ENCODE measurements around the gene ADRB2.
A peak's percentile ranks its signal among the peaks of the same experiment; 100 is the strongest.
"Not testable (repeated sequence)": the region's sequence is repeated elsewhere in the genome, so short reads cannot be mapped to it uniquely, and the experiment has no call there.

The ADRB2 gene

GRCh38 chr5:148826053-148826738 lies at the start of gene ADRB2:
ADRB2 (plus strand) TSS chr5:148826611; CDS start chr5:148826832, 221 bp downstream.
- DNase-seq: peak; percentile 76

DNA sequence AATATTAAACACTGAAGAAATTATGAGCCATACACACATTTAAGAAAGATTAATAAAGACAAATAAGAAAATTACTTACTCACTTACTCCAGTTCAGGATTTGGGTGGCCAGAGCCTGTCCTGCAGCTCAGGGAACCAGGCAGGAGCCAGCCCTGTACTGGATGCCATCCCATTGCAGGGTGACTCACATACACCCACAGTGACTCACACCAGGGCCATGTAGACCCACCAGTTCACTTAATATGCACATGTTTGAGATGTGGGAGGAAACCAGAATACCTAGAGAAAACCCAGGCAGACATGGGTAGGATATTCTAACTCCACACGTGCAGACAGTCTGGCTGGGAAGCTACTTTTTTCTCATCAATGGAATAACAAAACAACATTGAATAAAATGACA lies 49.6 kb upstream of the ADRB2 start:
- DNase-seq: no peak

DNA sequence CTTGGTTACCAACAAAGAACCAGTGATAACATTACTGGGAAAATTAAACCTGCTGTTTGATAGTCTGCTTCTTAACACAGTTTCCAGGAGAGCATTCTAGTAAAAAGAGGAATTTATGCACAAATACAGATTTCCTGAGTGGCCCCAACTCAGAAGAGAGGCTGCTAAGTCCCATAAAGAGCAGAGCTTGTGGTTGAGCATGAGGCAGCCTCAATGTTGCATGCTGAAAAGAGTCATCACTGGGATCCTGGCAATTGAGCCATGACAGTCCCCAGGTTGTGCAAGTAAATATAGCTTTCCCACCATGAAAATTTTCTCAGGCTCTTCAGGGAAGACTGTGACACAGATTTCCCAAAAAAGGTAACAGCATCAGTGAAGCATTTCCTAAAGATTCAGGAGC lies 47.5 kb upstream of the ADRB2 start:
- DNase-seq: no peak

GRCh38 chr5:148780711-148781110 lies 45.7 kb upstream of the ADRB2 start:
- DNase-seq: no peak

DNA sequence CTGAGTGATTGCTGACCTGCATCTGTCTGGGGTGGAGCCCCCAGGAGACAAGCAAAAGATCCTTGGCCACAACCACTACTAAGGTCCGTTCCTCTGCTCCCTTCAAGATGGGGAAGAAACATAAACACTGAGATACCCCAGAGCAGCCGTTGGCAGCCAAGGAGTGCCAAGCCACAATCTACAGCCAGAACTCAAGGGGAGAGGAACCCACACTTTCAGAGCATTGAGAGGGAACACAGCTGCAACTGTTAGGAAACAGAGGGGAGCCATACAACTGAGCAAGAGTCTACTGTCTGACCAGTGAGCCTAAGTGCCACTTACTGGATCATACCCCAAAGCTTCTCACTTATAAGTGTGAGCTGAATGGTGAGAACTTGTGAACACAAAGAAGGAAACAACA lies 44.6 kb upstream of the ADRB2 start:
- DNase-seq: no peak

GRCh38 chr5:148785223-148785622 lies 41.2 kb upstream of the ADRB2 start:
- no peak for DNase-seq

DNA sequence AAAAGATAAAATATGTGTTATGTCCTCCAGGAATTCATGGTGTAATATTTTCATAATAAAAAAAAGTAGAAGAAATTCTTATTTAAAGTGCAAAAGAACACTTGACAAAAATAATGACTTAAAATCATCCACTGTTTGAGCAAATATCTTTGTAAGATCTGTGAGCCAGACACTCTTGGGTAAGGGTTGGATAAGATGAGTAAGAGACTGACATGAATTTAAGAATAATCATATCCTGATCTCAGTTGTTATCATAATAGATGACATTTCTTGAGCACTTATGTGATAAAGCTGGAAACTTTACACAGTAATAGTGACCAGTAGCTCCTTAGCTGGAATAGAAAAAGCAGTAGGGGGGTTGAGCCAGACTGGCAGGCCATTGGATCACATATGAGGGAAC lies 40.0 kb upstream of the ADRB2 start:
- no peak for DNase-seq

GRCh38 chr5:148788636-148789035 lies 37.8 kb upstream of the ADRB2 start:
- no peak for DNase-seq

DNA sequence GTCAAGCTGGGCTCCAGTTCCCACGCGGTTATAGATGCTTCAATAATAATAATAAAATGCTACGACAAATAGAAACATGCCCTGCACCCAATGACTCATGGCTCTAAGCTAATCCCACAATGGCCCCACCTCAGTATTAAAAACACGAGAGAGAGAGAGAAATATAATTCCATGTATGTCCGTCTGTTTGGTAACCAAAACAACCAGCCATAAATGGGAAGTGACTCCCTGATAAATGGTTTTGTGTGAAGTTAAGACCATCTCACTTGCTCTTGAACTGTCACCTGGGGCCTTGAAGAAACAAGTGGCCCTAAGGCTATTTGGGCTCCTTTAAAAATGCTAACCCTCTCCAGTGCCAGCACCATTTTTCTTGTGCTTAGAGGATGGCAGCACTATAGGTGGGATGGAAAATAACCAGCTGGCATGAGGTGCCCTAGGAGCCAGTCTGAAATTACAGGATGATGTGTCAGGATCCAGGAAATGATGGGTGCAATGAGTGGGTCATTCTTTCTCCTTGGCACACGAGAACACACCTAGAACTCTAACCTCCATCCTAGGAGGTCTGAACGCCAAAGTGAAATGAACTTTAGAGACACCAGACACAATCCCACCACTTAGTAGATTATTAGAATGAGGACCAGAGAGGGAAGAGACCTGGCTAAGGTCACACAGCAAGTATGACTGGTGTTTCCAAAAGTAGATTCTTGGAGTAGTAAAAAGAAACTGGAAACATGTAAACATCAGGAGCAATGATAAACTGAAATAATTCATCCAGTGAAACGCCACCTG lies 35.7 kb upstream of the ADRB2 start:
- DNase-seq: no peak

GRCh38 chr5:148791334-148791667 lies 35.1 kb upstream of the ADRB2 start:
- DNase-seq: no peak

- no peak for DNase-seq
Observed at GRCh38 chr5:148791696-148792095, 34.7 kb upstream of the ADRB2 start.

DNA sequence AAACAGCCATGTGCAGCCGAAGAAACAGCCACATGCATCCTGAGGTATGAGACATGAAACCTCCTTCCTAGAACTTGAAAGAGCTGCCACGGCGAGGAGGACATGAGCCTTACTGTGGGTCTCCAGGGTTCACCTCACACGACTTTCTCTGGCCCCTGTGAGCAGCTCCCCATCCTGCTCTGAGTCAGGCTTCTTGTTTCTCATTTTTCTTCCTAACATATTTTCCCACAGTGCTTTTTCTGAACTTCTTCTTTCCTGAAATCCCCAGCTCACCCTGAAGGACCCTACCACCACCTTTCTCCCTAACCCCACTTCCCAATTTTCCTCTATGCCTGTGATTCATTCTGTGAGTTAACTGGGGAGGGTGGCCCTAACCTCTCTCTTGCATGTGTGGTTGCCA lies 33.7 kb upstream of the ADRB2 start:
- no peak for DNase-seq

GRCh38 chr5:148793261-148793660 lies 33.1 kb upstream of the ADRB2 start:
- no peak for DNase-seq

DNA sequence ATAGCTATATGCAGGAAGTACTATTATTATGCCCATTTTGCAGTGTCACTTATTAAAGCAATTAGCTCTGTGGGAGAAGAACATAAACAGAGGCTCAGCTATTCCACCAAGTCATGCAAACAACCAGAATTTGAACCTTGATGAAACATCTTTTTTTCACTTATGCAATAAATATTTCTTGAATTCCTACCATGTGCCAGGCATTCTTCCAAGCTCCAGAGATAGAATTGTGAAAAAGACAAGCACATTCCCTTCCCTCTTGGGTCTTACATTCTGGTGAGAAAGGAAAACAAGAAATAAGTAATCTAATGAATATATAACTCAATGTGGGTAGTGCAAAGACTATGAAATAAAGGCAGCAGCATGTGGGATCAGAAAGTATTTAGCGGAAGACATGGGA lies 32.1 kb upstream of the ADRB2 start:
- DNase-seq: no peak

DNA sequence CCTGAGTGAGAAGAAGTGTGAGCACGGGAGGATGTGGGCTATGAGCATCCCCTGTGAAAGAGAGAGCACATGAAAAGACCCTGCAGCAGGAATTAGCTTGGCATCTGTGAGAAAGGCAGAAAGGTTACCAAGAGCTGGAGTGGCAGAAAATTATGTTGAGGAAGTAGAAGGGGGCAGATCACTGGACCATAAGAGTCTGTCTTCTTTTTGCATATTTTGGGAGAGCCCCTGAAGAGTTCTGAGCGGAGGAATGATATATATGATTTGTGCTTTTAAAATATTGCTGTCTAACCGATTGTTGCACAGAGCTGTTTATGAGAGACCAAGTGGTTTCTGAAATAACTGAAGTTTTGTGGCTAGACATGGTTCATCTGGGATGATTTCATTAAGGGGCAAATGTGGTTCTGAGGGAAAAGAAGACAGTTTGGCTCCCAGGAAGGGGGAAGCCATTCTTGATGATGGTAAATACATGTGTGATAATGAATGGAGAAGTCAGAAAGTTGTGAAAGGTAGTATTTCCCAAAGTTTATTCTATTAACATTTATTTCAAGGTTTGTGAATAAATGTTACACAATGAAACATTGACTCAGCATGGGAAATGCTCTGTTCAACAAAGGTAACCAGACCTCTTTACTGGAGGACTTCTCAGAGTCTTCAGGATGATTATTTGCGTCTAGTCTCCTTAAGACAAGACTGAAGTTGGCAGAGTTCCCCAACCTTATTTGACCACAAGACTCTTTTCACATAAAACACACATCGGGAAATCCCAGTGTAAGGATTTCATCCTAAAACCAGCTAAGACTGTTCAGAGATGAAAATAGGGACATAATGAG lies 31.5 kb upstream of the ADRB2 start:
- DNase-seq: no peak

- DNase-seq: no peak
Observed at GRCh38 chr5:148796936-148797335, 29.5 kb upstream of the ADRB2 start.

- DNase-seq: no peak
Observed at GRCh38 chr5:148798786-148799185, 27.6 kb upstream of the ADRB2 start.

DNA sequence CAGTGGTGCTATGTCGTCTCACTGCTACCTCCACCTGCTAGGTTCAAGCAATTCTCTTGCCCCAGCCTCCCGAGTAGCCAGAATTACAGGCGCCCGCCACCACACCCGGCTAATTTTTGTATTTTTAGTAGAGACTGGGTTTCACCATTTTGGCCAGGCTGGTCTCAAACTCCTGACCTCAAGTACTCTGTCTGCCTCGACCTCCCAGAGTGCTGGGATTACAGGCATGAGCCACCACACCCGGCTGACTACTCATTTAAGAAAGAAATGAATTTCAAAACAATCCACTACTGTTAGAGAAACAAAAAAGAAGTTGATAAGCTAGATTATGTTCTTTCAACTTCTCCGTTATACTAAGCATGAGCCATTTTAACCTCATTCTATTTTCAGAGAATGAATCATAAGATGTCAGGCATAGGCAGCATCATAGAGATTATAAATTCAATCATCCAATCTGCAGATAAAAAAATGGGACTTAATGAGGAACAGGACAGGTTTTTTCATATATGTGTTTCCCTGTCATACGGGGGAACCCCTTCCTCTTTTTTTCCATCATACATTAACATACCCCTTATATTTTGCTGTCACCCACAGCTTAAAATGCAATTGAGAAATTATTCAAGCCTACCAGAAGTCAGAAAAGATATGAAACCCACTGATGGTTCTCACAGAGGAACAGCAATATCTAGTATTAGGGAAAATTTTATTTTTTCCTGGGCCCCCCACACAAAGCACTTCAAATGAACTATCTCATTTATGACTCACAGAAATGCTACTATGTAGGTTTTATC lies 26.5 kb upstream of the ADRB2 start:
- no peak for DNase-seq

- no peak for DNase-seq
Observed at GRCh38 chr5:148801682-148802276, 24.6 kb upstream of the ADRB2 start.

- DNase-seq: not testable (repeated sequence)
Observed at GRCh38 chr5:148803451-148803850, 23.0 kb upstream of the ADRB2 start.

DNA sequence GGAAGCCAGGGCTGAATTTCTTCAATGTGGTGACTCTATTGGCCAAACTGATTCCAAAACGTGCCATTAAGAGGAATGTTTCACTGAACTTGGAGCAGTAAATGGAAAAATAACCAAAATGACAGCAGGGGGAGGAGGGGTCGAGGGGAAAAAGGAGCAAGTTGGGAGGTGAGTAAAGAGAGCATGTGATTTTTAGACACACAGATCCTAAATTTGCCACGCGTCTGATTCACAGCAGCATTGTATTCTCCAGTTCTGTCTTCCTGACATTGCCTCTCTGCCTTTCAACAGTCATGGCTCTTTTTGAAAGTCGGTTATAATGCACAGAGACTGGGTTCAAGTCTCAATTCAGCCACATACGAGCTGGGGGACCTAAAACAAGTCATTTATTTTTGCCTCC lies 22.0 kb upstream of the ADRB2 start:
- DNase-seq: no peak

Measured in NCI-H748 treated with DMSO at 0.1 percent for 48 hours (cell line).